ENCODE results near the gene NBDY.
"Not testable (repeated sequence)": the region's sequence is repeated elsewhere in the genome, so short reads cannot be mapped to it uniquely, and the experiment has no call there.

The NBDY gene

GRCh38 chrX:56802921-56803849 lies 74.1 kb downstream of the NBDY start:
- DNase-seq = no peak

GRCh38 chrX:56803850-56804681 lies 75.0 kb downstream of the NBDY start:
- no peak for DNase-seq

- no peak for DNase-seq
Observed at GRCh38 chrX:56804867-56805266, 75.8 kb downstream of the NBDY start.

GRCh38 chrX:56805399-56805798 lies 76.4 kb downstream of the NBDY start:
- no peak for DNase-seq

- DNase-seq = not testable (repeated sequence)
Observed at GRCh38 chrX:56806176-56806575, 77.1 kb downstream of the NBDY start.

- DNase-seq = no peak
Observed at GRCh38 chrX:56811599-56811998, 82.6 kb downstream of the NBDY start.

- no peak for DNase-seq
Observed at GRCh38 chrX:56812515-56813105, 83.6 kb downstream of the NBDY start.

DNA sequence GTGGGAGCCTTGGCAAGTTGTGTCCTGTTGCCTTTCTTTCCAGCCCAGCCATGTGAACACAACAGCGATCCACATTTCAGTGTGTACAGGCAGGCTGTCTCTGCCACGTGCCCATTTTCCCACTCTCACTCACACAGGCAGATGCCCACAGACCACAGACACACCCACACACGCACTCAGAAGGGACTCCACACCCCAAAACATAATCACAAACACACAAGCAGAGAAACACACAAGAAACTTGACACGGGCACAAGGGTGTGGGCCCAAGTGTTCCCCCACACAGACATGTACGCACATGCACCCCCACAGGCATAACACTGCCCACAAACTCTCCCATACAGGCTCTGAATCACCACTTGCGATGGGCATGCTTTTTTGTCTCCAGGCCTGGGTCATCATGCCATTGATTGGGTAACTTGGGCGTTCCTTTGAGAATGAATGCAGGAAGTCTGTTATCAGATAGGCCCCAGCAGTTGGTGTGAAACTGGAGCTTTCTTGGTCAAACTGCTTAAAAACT lies 84.3 kb downstream of the NBDY start:
- DNase-seq = no peak

- DNase-seq = no peak
Observed at GRCh38 chrX:56817179-56817578, 88.1 kb downstream of the NBDY start.

DNA sequence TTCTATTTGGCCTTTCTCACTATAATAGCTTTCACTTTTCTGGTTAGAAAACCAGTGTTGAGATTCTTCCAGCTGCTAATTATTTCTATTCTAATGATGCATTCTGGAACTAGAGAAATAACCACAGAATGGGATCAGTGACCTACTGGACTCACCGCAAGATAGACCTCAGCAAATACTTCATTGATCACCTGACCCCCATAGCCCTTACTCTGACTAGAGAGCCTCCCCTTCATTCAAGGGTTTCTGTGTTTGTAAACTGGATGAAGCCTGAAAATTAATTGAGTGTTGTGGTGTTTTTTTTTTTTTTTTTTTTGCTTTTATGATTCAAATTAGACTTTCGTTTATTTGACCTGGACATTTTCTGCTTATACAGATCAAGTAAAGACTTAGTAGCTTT lies 97.0 kb downstream of the NBDY start:
- DNase-seq = no peak

DNA sequence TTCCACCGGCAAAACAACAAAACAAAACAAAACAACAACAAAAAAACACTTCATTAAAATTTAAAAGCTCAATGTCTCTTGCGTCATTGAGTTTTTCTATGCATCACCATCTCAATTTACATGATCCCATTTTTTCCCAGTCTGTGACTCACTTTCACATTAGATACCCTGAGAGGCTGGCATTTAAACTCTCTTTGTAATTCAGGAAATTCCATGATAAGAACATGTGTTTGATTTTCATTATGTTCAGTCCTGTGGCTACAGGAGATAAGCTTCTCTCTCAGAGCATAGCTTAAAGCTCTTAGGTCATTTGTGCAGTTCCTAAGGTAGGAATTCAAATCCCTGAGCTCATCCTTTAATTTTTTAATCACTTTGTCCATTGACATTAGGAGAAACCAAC lies 104.6 kb downstream of the NBDY start:
- no peak for DNase-seq

GRCh38 chrX:56853436-56853835 lies 124.4 kb downstream of the NBDY start:
- no peak for DNase-seq

GRCh38 chrX:56857042-56857441 lies 128.0 kb downstream of the NBDY start:
- DNase-seq = no peak

DNA sequence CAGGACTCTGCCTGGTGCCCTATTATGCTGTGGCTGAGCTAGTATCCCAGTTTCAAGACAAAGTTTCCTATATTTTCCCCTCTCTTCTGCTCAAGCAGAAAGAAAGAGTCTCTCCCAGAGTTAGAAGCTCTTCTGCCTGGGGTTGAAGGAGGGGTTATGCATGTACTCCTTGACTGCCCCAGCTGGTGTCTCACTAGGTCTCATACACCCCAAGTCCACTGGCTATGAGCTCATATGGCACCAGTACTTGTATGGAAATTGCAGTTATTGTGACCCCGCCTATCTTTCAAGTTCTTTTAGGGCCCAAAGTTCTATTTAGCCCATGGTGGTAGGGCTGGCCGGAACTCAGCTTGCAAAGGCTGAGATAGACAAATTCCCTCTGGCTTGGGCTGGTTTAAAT lies 131.8 kb downstream of the NBDY start:
- no peak for DNase-seq

Measured in NCI-H526 treated with DMSO at 0.1 percent for 48 hours (cell line).